Endothelial cell of umbilical vein (primary cell): ENCODE results near the gene RNPEP.

Experiments used
- EZH2 ChIP-seq: IDR thresholded peaks from 2 replicates; pipeline ENCODE4 v1.6.1; 2012; ENCODE audit warnings: borderline replicate concordance, low read depth, mild to moderate bottlenecking, moderate library complexity, low read length, inconsistent platforms; ENCODE audit not compliant: severe bottlenecking
- GATA2 ChIP-seq: IDR thresholded peaks from 2 replicates; pipeline ENCODE4 v1.7.0; 2011; ENCODE audit warnings: low read depth, mild to moderate bottlenecking, moderate library complexity, mixed read lengths, low read length; ENCODE audit not compliant: insufficient read length, insufficient read depth
- JUN ChIP-seq: IDR thresholded peaks from 2 replicates; pipeline ENCODE4 v1.6.1; 2011; ENCODE audit warnings: borderline replicate concordance, low read depth; ENCODE audit not compliant: insufficient read length, insufficient read depth
- MAX ChIP-seq: IDR thresholded peaks from 2 replicates; pipeline ENCODE4 v1.6.1; 2011; ENCODE audit not compliant: insufficient read depth, insufficient read length
- MYC ChIP-seq: IDR thresholded peaks from one replicate; pipeline ENCODE4 v1.6.1; 2011; ENCODE audit warnings: mild to moderate bottlenecking, low read depth, low read length
- POLR2A ChIP-seq: IDR thresholded peaks from 2 replicates; pipeline ENCODE4 v1.6.1; 2012; ENCODE audit warnings: low read depth, mild to moderate bottlenecking, control low read depth, low read length
- POLR2AphosphoS5 ChIP-seq: IDR thresholded peaks from 2 replicates; pipeline ENCODE4 v1.6.1; 2012; ENCODE audit warnings: low read depth, mild to moderate bottlenecking, control low read depth, low read length, moderate library complexity; ENCODE audit not compliant: insufficient read depth
- TF ChIP-seq, protein P1 (sequence below), 2 donors: IDR thresholded peaks; 1 replicate in 1 of 2; 2 replicates in 1 of 2; pipeline ENCODE4 v1.5.1; 2011; ENCODE audit warnings: low read length in 2 of 2, mild to moderate bottlenecking in 2 of 2, moderate library complexity in 2 of 2, control low read depth in 1 of 2, inconsistent platforms in 1 of 2, low read depth in 1 of 2; ENCODE audit not compliant: insufficient read depth in 1 of 2; ENCODE audit errors: extremely low read depth in 1 of 2

DNA sequence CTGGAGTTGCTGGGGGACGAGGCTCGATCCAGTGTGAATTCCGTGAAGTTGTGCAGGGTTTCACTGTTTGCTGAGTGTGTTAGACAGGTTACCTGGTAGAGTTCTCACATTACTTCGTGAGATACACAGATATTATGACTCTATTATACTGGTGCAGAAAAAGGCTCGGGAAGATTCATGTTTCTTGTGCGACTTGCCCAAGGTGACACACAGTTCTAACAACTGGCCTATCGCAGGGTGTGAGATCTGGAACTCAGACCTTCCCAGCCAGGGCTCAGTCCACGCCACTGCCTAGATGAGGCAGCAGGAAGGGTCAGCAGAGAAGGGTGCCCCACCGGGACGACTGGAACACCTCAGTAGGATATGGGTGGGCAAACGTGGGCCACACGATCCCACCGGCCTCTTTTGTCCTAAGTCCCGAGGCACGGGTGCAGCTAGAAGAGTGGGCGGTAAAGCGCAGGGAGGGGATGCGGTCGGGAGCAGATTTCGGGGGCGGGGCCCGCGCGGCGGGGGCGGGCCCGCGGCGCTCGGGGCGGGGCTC, 296 bp upstream of the RNPEP start:
- TF ChIP-seq, protein P1, sequence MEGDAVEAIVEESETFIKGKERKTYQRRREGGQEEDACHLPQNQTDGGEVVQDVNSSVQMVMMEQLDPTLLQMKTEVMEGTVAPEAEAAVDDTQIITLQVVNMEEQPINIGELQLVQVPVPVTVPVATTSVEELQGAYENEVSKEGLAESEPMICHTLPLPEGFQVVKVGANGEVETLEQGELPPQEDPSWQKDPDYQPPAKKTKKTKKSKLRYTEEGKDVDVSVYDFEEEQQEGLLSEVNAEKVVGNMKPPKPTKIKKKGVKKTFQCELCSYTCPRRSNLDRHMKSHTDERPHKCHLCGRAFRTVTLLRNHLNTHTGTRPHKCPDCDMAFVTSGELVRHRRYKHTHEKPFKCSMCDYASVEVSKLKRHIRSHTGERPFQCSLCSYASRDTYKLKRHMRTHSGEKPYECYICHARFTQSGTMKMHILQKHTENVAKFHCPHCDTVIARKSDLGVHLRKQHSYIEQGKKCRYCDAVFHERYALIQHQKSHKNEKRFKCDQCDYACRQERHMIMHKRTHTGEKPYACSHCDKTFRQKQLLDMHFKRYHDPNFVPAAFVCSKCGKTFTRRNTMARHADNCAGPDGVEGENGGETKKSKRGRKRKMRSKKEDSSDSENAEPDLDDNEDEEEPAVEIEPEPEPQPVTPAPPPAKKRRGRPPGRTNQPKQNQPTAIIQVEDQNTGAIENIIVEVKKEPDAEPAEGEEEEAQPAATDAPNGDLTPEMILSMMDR (IDR thresholded peaks at IDR 0.05; ENCODE audit: extremely low read depth in 1 of 2, insufficient read depth in 1 of 2, low read depth in 1 of 2, low read length in 2 of 2): no peak
- TF ChIP-seq EZH2 (no peak), POLR2AphosphoS5 (no peak), POLR2A (no peak), JUN (no peak), MYC (no peak), MAX (no peak), GATA2 (no peak)
